ENCODE results near the gene ADGRD1.

Gene ADGRD1

GRCh38 chr12:131020326-131021153 lies 66.8 kb downstream of the ADGRD1 start:
- H3K9me3 ChIP-seq (ENCODE audit: low read length) = peaks cover 3% of the 10 kb centered on the region
- no peak overlapping the region for H2AFZ ChIP-seq (ENCODE audit: low read depth, low read length)
- no peaks in the 10 kb centered on the region for H3K4me1 ChIP-seq (ENCODE audit: insufficient read depth, low read length)
- peaks cover 5% of the 10 kb centered on the region for H3K27me3 ChIP-seq (ENCODE audit: insufficient read depth, low read length)
- no peak overlapping the region for H3K4me3 ChIP-seq (ENCODE audit: low read length)
- no peaks in the 10 kb centered on the region for H3K36me3 ChIP-seq (ENCODE audit: insufficient read depth, low read length)

GRCh38 chr12:131021154-131021541 lies 67.4 kb downstream of the ADGRD1 start:
- peaks cover 5% of the 10 kb centered on the region for H3K27me3 ChIP-seq (ENCODE audit: insufficient read depth, low read length)
- H3K4me3 ChIP-seq (ENCODE audit: low read length) = no peak overlapping the region
- no peaks in the 10 kb centered on the region for H3K4me1 ChIP-seq (ENCODE audit: insufficient read depth, low read length)

GRCh38 chr12:131024026-131024425 lies 70.3 kb downstream of the ADGRD1 start:
- no peaks in the 10 kb centered on the region for H3K4me1 ChIP-seq (ENCODE audit: insufficient read depth, low read length)

More at GRCh38 chr12:131021154-131021541, 67.4 kb downstream of the ADGRD1 start:
- H3K36me3 ChIP-seq (ENCODE audit: insufficient read depth, low read length) = no peaks in the 10 kb centered on the region
- peaks cover 3% of the 10 kb centered on the region for H3K9me3 ChIP-seq (ENCODE audit: low read length)
- no peak overlapping the region for H2AFZ ChIP-seq (ENCODE audit: low read depth, low read length)

GRCh38 chr12:131024721-131025120 lies 71.0 kb downstream of the ADGRD1 start:
- no peak overlapping the region for H3K4me3 ChIP-seq (ENCODE audit: low read length)
- H3K27me3 ChIP-seq (ENCODE audit: insufficient read depth, low read length) = peaks cover 5% of the 10 kb centered on the region
- H3K36me3 ChIP-seq (ENCODE audit: insufficient read depth, low read length) = no peaks in the 10 kb centered on the region
- H3K4me1 ChIP-seq (ENCODE audit: insufficient read depth, low read length) = no peaks in the 10 kb centered on the region
- no peak overlapping the region for H2AFZ ChIP-seq (ENCODE audit: low read depth, low read length)
- peaks cover 3% of the 10 kb centered on the region for H3K9me3 ChIP-seq (ENCODE audit: low read length)

More at GRCh38 chr12:131024026-131024425, 70.3 kb downstream of the ADGRD1 start:
- H3K27me3 ChIP-seq (ENCODE audit: insufficient read depth, low read length) = peaks cover 5% of the 10 kb centered on the region
- H3K36me3 ChIP-seq (ENCODE audit: insufficient read depth, low read length) = no peaks in the 10 kb centered on the region
- H3K9me3 ChIP-seq (ENCODE audit: low read length) = peaks cover 3% of the 10 kb centered on the region
- no peak overlapping the region for H3K4me3 ChIP-seq (ENCODE audit: low read length)
- no peak overlapping the region for H2AFZ ChIP-seq (ENCODE audit: low read depth, low read length)

GRCh38 chr12:131025234-131025633 lies 71.5 kb downstream of the ADGRD1 start:
- Histone ChIP-seq H3K4me1 (ENCODE audit: insufficient read depth, low read length) (peaks cover 3% of the 10 kb centered on the region), H3K4me3 (ENCODE audit: low read length) (no peak overlapping the region), H3K9me3 (ENCODE audit: low read length) (peaks cover 3% of the 10 kb centered on the region), H3K36me3 (ENCODE audit: insufficient read depth, low read length) (no peaks in the 10 kb centered on the region), H2AFZ (ENCODE audit: low read depth, low read length) (no peak overlapping the region), H3K27me3 (ENCODE audit: insufficient read depth, low read length) (peaks cover 5% of the 10 kb centered on the region)

- peaks cover 11% of the 10 kb centered on the region for H3K4me1 ChIP-seq (ENCODE audit: insufficient read depth, low read length)
- peaks cover 5% of the 10 kb centered on the region for H3K27me3 ChIP-seq (ENCODE audit: insufficient read depth, low read length)
Observed at GRCh38 chr12:131025939-131026702, 72.4 kb downstream of the ADGRD1 start.

GRCh38 chr12:131026754-131027153 lies 73.0 kb downstream of the ADGRD1 start:
- peaks cover 17% of the 10 kb centered on the region for H3K4me1 ChIP-seq (ENCODE audit: insufficient read depth, low read length)
- no peaks in the 10 kb centered on the region for H3K36me3 ChIP-seq (ENCODE audit: insufficient read depth, low read length)
- H3K9me3 ChIP-seq (ENCODE audit: low read length) = no peaks in the 10 kb centered on the region
- H3K27me3 ChIP-seq (ENCODE audit: insufficient read depth, low read length) = peaks cover 5% of the 10 kb centered on the region
- no peak overlapping the region for H3K4me3 ChIP-seq (ENCODE audit: low read length)
- H2AFZ ChIP-seq (ENCODE audit: low read depth, low read length) = no peak overlapping the region

More at GRCh38 chr12:131025939-131026702, 72.4 kb downstream of the ADGRD1 start:
- H2AFZ ChIP-seq (ENCODE audit: low read depth, low read length) = no peak overlapping the region
- no peak overlapping the region for H3K4me3 ChIP-seq (ENCODE audit: low read length)
- H3K36me3 ChIP-seq (ENCODE audit: insufficient read depth, low read length) = no peaks in the 10 kb centered on the region
- H3K9me3 ChIP-seq (ENCODE audit: low read length) = peaks cover 3% of the 10 kb centered on the region

GRCh38 chr12:131027264-131027663 lies 73.6 kb downstream of the ADGRD1 start:
- Histone ChIP-seq H3K4me3 (ENCODE audit: low read length) (no peak overlapping the region), H3K36me3 (ENCODE audit: insufficient read depth, low read length) (no peaks in the 10 kb centered on the region), H3K27me3 (ENCODE audit: insufficient read depth, low read length) (peaks cover 5% of the 10 kb centered on the region), H3K9me3 (ENCODE audit: low read length) (no peaks in the 10 kb centered on the region), H3K4me1 (ENCODE audit: insufficient read depth, low read length) (peaks cover 22% of the 10 kb centered on the region), H2AFZ (ENCODE audit: low read depth, low read length) (no peak overlapping the region)

GRCh38 chr12:131027876-131028586 lies 74.3 kb downstream of the ADGRD1 start:
- H3K4me1 ChIP-seq (ENCODE audit: insufficient read depth, low read length) = peaks cover 23% of the 10 kb centered on the region
- no peak overlapping the region for H2AFZ ChIP-seq (ENCODE audit: low read depth, low read length)
- H3K9me3 ChIP-seq (ENCODE audit: low read length) = no peaks in the 10 kb centered on the region
- H3K27me3 ChIP-seq (ENCODE audit: insufficient read depth, low read length) = peaks cover 5% of the 10 kb centered on the region
- H3K4me3 ChIP-seq (ENCODE audit: low read length) = no peak overlapping the region
- H3K36me3 ChIP-seq (ENCODE audit: insufficient read depth, low read length) = no peaks in the 10 kb centered on the region

- Histone ChIP-seq H3K36me3 (ENCODE audit: insufficient read depth, low read length) (no peaks in the 10 kb centered on the region), H3K4me3 (ENCODE audit: low read length) (no peak overlapping the region), H2AFZ (ENCODE audit: low read depth, low read length) (no peak overlapping the region), H3K9me3 (ENCODE audit: low read length) (no peaks in the 10 kb centered on the region), H3K4me1 (ENCODE audit: insufficient read depth, low read length) (peaks cover 23% of the 10 kb centered on the region), H3K27me3 (ENCODE audit: insufficient read depth, low read length) (peaks cover 5% of the 10 kb centered on the region)
Observed at GRCh38 chr12:131028587-131029338, 75.1 kb downstream of the ADGRD1 start.

GRCh38 chr12:131030472-131031328 lies 77.0 kb downstream of the ADGRD1 start:
- H3K4me3 ChIP-seq (ENCODE audit: low read length) = no peak overlapping the region
- H3K9me3 ChIP-seq (ENCODE audit: low read length) = no peaks in the 10 kb centered on the region
- no peaks in the 10 kb centered on the region for H3K27me3 ChIP-seq (ENCODE audit: insufficient read depth, low read length)
- H3K36me3 ChIP-seq (ENCODE audit: insufficient read depth, low read length) = no peaks in the 10 kb centered on the region
- no peak overlapping the region for H2AFZ ChIP-seq (ENCODE audit: low read depth, low read length)
- H3K4me1 ChIP-seq (ENCODE audit: insufficient read depth, low read length) = peaks cover 23% of the 10 kb centered on the region
